H1 (cell line): ENCODE data around the gene AXIN2. TPM values are rescaled to one million over a fixed set of nuclear protein-coding genes. Genes with fewer than 3 reads are reported as not detected.
A peak's percentile ranks its signal among the peaks of the same experiment; 100 is the strongest.

ENCODE experiments used
- CTCF ChIA-PET: fragments of 300-600 bp; sonication (Branson Sonifier 250); formaldehyde crosslinking; loops from one replicate; lab custom pipeline; 2021; ENCODE audit not compliant: partially characterized antibody; lab: Charles Lee
- POLR2A ChIA-PET: fragments of 300-600 bp; sonication (Branson Sonifier 250); formaldehyde crosslinking; loops from one replicate; lab custom pipeline; 2021; ENCODE audit warnings: inconsistent platforms; ENCODE audit not compliant: partially characterized antibody; lab: Charles Lee
- DNase-seq, 2 experiments: peaks; one replicate each; pipeline versions ENCODE4 v3.0.0 to v3.0.0-alpha.2; 2010 to 2022; ENCODE audit warnings: low spot score in 2 of 2, low read depth in 1 of 2, mixed read lengths in 1 of 2
- FAIRE-seq: peaks from 2 replicates; lab custom pipeline; 2011; peaks lifted over from hg19 to GRCh38; lab: Jason Lieb, UNC
- H2AFZ ChIP-seq: 2 replicates; pipeline ENCODE4 v1.8.1; 2012; ENCODE audit warnings: low read length, inconsistent platforms
- H2AK5ac ChIP-seq: 2 replicates; pipeline ENCODE4 v1.6.1; 2013; ENCODE audit warnings: low read depth, low read length
- H2BK120ac ChIP-seq: replicated peaks from 2 replicates; pipeline ENCODE3; 2013; ENCODE audit warnings: low read depth, low read length, inconsistent platforms
- H2BK12ac ChIP-seq: 2 replicates; pipeline ENCODE4 v1.6.1; 2013; ENCODE audit warnings: low read depth, low read length
- H2BK15ac ChIP-seq: 2 replicates; pipeline ENCODE4 v1.6.1; 2013; ENCODE audit warnings: low read length
- H2BK20ac ChIP-seq: 2 replicates; pipeline ENCODE4 v1.6.1; 2013; ENCODE audit warnings: low read length
- H2BK5ac ChIP-seq: 2 replicates; pipeline ENCODE4 v1.6.1; 2013; ENCODE audit warnings: low read depth, low read length
- H3K14ac ChIP-seq: 2 replicates; pipeline ENCODE4 v1.6.1; 2013; ENCODE audit warnings: inconsistent platforms; ENCODE audit not compliant: insufficient read length
- H3K18ac ChIP-seq: 2 replicates; pipeline ENCODE4 v1.6.1; 2013; ENCODE audit warnings: low read length; ENCODE audit errors: extremely low read depth
- H3K23ac ChIP-seq: 2 replicates; pipeline ENCODE4 v1.6.1; 2013; ENCODE audit warnings: inconsistent platforms; ENCODE audit not compliant: insufficient read length
- H3K23me2 ChIP-seq: 2 replicates; pipeline ENCODE4 v1.6.1; 2013; ENCODE audit warnings: low read depth, low read length
- H3K27ac ChIP-seq: 2 replicates; pipeline ENCODE4 v1.6.1; 2011; ENCODE audit warnings: low read depth, low read length, inconsistent platforms
- H3K27me3 ChIP-seq, 4 experiments: replicated peaks in 1 of 4; 1 replicate in 1 of 4; 2 replicates in 3 of 4; pipeline versions ENCODE4 v1.6.1 to v1.8.1; 2011 to 2013; ENCODE audit warnings: low read length in 3 of 4, mild to moderate bottlenecking in 3 of 4, inconsistent platforms in 2 of 4, mixed read lengths in 2 of 4, moderate library complexity in 1 of 4; ENCODE audit not compliant: control insufficient read depth in 3 of 4, insufficient read depth in 3 of 4; ENCODE audit errors: extremely low read depth in 1 of 4
- H3K36me3 ChIP-seq, 4 experiments: 2 replicates each; pipeline versions ENCODE4 v1.6.1 to v1.8.1; 2011 to 2013; ENCODE audit warnings: mild to moderate bottlenecking in 4 of 4, low read length in 3 of 4, moderate library complexity in 2 of 4, control low read depth in 1 of 4, inconsistent platforms in 1 of 4; ENCODE audit not compliant: insufficient read depth in 4 of 4, control insufficient read depth in 2 of 4
- H3K4ac ChIP-seq: replicated peaks from 2 replicates; pipeline ENCODE3; 2013; ENCODE audit warnings: low read length, low read depth, mixed read lengths, inconsistent platforms; ENCODE audit not compliant: insufficient read length
- H3K4me1 ChIP-seq, 4 experiments: replicated peaks in 1 of 4; 1 replicate in 1 of 4; 2 replicates in 3 of 4; pipeline versions ENCODE4 v1.6.1 to v1.8.1; 2011 to 2013; ENCODE audit warnings: low read length in 3 of 4, inconsistent platforms in 2 of 4, mixed read lengths in 1 of 4; ENCODE audit not compliant: insufficient read depth in 4 of 4, control insufficient read depth in 3 of 4
- H3K4me2 ChIP-seq, 2 experiments: 2 replicates each; pipeline versions ENCODE4 v1.6.1 to v1.8.1; 2011 to 2013; ENCODE audit warnings: low read depth in 2 of 2, low read length in 2 of 2, control low read depth in 1 of 2, inconsistent platforms in 1 of 2, mild to moderate bottlenecking in 1 of 2; ENCODE audit not compliant: insufficient read depth in 1 of 2
- H3K4me3 ChIP-seq, 4 experiments: fragments of 200-600, 300-600 bp in 1 of 4; sonication (generic), shearing (Covaris generic), sonication (Bioruptor Twin) in 1 of 4; 2 replicates each; pipeline versions ENCODE4 v1.5.1 to v1.8.1; 2011 to 2016; ENCODE audit warnings: low read length in 4 of 4, low read depth in 3 of 4, control low read depth in 2 of 4, inconsistent platforms in 2 of 4, mild to moderate bottlenecking in 2 of 4, mixed read lengths in 1 of 4, moderate library complexity in 1 of 4; ENCODE audit not compliant: insufficient read depth in 2 of 4; ENCODE audit errors: extremely low read depth in 1 of 4
- H3K56ac ChIP-seq: replicated peaks from 2 replicates; pipeline ENCODE3; 2013; ENCODE audit warnings: low read depth, mild to moderate bottlenecking, mixed read lengths, low read length, inconsistent platforms; ENCODE audit not compliant: insufficient read length
- H3K79me1 ChIP-seq: 2 replicates; pipeline ENCODE4 v1.6.1; 2013; ENCODE audit warnings: low read depth, low read length, control low read depth
- H3K79me2 ChIP-seq, 2 experiments: 2 replicates each; pipeline versions ENCODE4 v1.6.1 to v1.8.1; 2012 to 2013; ENCODE audit warnings: low read length in 2 of 2, mild to moderate bottlenecking in 2 of 2, inconsistent platforms in 1 of 2; ENCODE audit not compliant: insufficient read depth in 2 of 2, control insufficient read depth in 1 of 2
- H3K9ac ChIP-seq, 4 experiments: replicated peaks in 1 of 4; 1 replicate in 1 of 4; 2 replicates in 3 of 4; pipeline versions ENCODE4 v1.6.1 to v1.8.1; 2011 to 2013; ENCODE audit warnings: low read depth in 3 of 4, low read length in 3 of 4, control low read depth in 2 of 4, mild to moderate bottlenecking in 2 of 4, moderate library complexity in 2 of 4, inconsistent platforms in 1 of 4; ENCODE audit errors: extremely low read depth in 1 of 4
- H3K9me3 ChIP-seq, 2 experiments: 2 replicates each; pipeline versions ENCODE4 v1.6.1 to v1.8.1; 2012 to 2013; ENCODE audit warnings: mild to moderate bottlenecking in 2 of 2, moderate library complexity in 2 of 2, control low read depth in 1 of 2, inconsistent platforms in 1 of 2, low read depth in 1 of 2, low read length in 1 of 2, mixed read lengths in 1 of 2; ENCODE audit not compliant: insufficient read depth in 2 of 2
- H4K20me1 ChIP-seq, 2 experiments: replicated peaks in 1 of 2; 2 replicates each; pipeline versions ENCODE3 to v1.8.1; 2011 to 2013; ENCODE audit warnings: inconsistent platforms in 2 of 2, low read length in 2 of 2, mild to moderate bottlenecking in 1 of 2; ENCODE audit not compliant: insufficient read depth in 2 of 2, control insufficient read depth in 1 of 2
- H4K5ac ChIP-seq: 2 replicates; pipeline ENCODE4 v1.6.1; 2013; ENCODE audit warnings: low read length, low read depth, mixed read lengths, inconsistent platforms; ENCODE audit not compliant: insufficient read length
- H4K8ac ChIP-seq: 2 replicates; pipeline ENCODE4 v1.8.0; 2013; ENCODE audit warnings: mild to moderate bottlenecking, moderate library complexity, low read length, inconsistent platforms; ENCODE audit not compliant: insufficient read depth; ENCODE audit errors: extremely low read depth
- H4K91ac ChIP-seq: replicated peaks from 2 replicates; pipeline ENCODE3; 2013; ENCODE audit warnings: low read length, mixed read lengths, inconsistent platforms; ENCODE audit not compliant: insufficient read length
- BACH1 ChIP-seq: IDR thresholded peaks from 2 replicates; pipeline ENCODE4 v1.6.1; 2012; ENCODE audit warnings: low read length, improper control_type of control experiment
- CREB1 ChIP-seq: IDR thresholded peaks from 2 replicates; pipeline ENCODE4 v1.6.1; 2012; ENCODE audit warnings: inconsistent platforms
- CTCF ChIP-seq, 3 experiments: IDR thresholded peaks; 1 replicate in 2 of 3; 2 replicates in 1 of 3; pipeline versions ENCODE4 v1.5.1 to v1.6.1; 2011; ENCODE audit warnings: low read length in 3 of 3, mild to moderate bottlenecking in 3 of 3, inconsistent platforms in 2 of 3, low read depth in 1 of 3, moderate library complexity in 1 of 3; ENCODE audit not compliant: insufficient read depth in 1 of 3; ENCODE audit errors: control extremely low read depth in 1 of 3
- EZH2 ChIP-seq: fragments of 200-600 bp; sonication (generic); IDR thresholded peaks from 2 replicates; pipeline ENCODE4 v1.7.1; 2012; ENCODE audit warnings: low read depth, mild to moderate bottlenecking, moderate library complexity, low read length, inconsistent platforms; ENCODE audit not compliant: severe bottlenecking
- FOSL1 ChIP-seq: IDR thresholded peaks from 2 replicates; pipeline ENCODE4 v1.6.1; 2011; ENCODE audit warnings: mild to moderate bottlenecking, low read depth, low read length, moderate library complexity; ENCODE audit not compliant: insufficient read depth
- KDM4A ChIP-seq: IDR thresholded peaks from one replicate; pipeline ENCODE4 v1.7.1; 2012; ENCODE audit warnings: low read depth, mild to moderate bottlenecking, moderate library complexity, low read length, inconsistent platforms; ENCODE audit not compliant: severe bottlenecking
- NANOG ChIP-seq: IDR thresholded peaks from 2 replicates; pipeline ENCODE4 v1.6.1; 2011; ENCODE audit warnings: low read length, low read depth, mild to moderate bottlenecking, inconsistent platforms; ENCODE audit not compliant: insufficient read depth, poor library complexity, severe bottlenecking
- RFX5 ChIP-seq: IDR thresholded peaks from 2 replicates; pipeline ENCODE4 v1.6.1; 2011; ENCODE audit warnings: low read depth, low read length, improper control_type of control experiment, borderline replicate concordance
- SIRT6 ChIP-seq: IDR thresholded peaks from one replicate; pipeline ENCODE4 v1.7.1; 2012; ENCODE audit warnings: low read length, inconsistent platforms
- SIX5 ChIP-seq: IDR thresholded peaks from 2 replicates; pipeline ENCODE4 v1.6.1; 2011; ENCODE audit warnings: mild to moderate bottlenecking, low read depth, low read length
- SP1 ChIP-seq: IDR thresholded peaks from 2 replicates; pipeline ENCODE4 v1.6.1; 2011; ENCODE audit warnings: low read depth, low read length
- TBP ChIP-seq: IDR thresholded peaks from 2 replicates; pipeline ENCODE4 v1.6.1; 2011; ENCODE audit warnings: low read depth, low read length, improper control_type of control experiment
- WGBS, 2 experiments: shearing (Covaris generic) in 1 of 2; methylation state at CpG; one replicate each; pipeline versions ENCODE4 v1.1.6 to v1.1.7; 2013 to 2015; ENCODE audit warnings: low lambda C conversion rate in 2 of 2, mixed read lengths in 2 of 2, inconsistent platforms in 1 of 2, low coverage in 1 of 2, missing lambda C conversion rate in 1 of 2; ENCODE audit not compliant: insufficient replicate concordance in 2 of 2, insufficient coverage in 1 of 2, insufficient read length in 1 of 2; ENCODE audit errors: extremely low coverage in 1 of 2, missing lambda C conversion rate in 1 of 2; 5-methylcytosine and 5-hydroxymethylcytosine counted together
- polyA plus RNA-seq, 7 experiments: library from polyadenylated mRNA; depleted of rRNA in 3 of 7; stranded (reverse) in 5 of 7; unstranded in 2 of 7; fragments of >200 nt in 5 of 7; fragments of 200-250 nt in 2 of 7; gene quantifications; 1 replicate in 5 of 7; 2 replicates in 1 of 7; 4 replicates in 1 of 7; pipeline versions ENCODE4 v1.2.1 to v1.2.3, GENCODE V29; 2011 to 2013; ENCODE audit warnings: missing spikeins in 2 of 7, mixed read lengths in 2 of 7
- total RNA-seq: library from RNA; stranded (reverse); fragmentation: NEBNext Ultra II Directional; extraction: Animal tissue kit (Norgen Biotek cat#: 25700); gene quantifications from 2 replicates; pipeline ENCODE4 v1.2.1, GENCODE V29; 2021

The AXIN2 gene
- total and polyA plus RNA-seq, 2 of the 8 experiments (the other 6 are each of a cell fraction or from before 2014, with no cell fraction given): 17.7 to 33.4 TPM

GRCh38 chr17:65589321-65589720 is 27.9 kb upstream of the AXIN2 start:
- H2BK120ac ChIP-seq: no peak overlapping the region
- no peaks in the 10 kb centered on the region for H3K27me3 ChIP-seq
- H3K23ac ChIP-seq: no peak overlapping the region
- H2BK20ac ChIP-seq: no peak overlapping the region; the same call in 1 of the 2 replicates
- 78% methylated on average over 5 of the region's 5 CpGs; no CpG with 5 or more reads in 1 of the 2 experiments for WGBS, 2 experiments
- H3K56ac ChIP-seq: no peak overlapping the region
- 0 out of 2 replicates have a peak overlapping the region, but pooled peaks have one; percentile 51 for H2BK12ac ChIP-seq
- no peak overlapping the region for H3K14ac ChIP-seq
- no peak overlapping the region for H2BK15ac ChIP-seq
- no peak overlapping the region for H4K5ac ChIP-seq
- POLR2A ChIA-PET: interaction anchor here (3.3 kb wide), 1 partner anchor 16 kb away, joined by 26 read pairs; no protein-coding TSS in a partner anchor
- no peak overlapping the region for H3K4ac ChIP-seq
- peaks cover 4 to 26% (median 15%) of the 10 kb centered on the region in 4 experiments for H3K4me1 ChIP-seq
- H3K79me1 ChIP-seq: no peaks in the 10 kb centered on the region
- no peak overlapping the region for H4K91ac ChIP-seq
- CTCF ChIA-PET: interaction anchor here (1.2 to 4.8 kb wide), 3 partner anchors 11 to 23 kb away, joined by 3 to 24 read pairs (median 8); no protein-coding TSS in a partner anchor
- H3K79me2 ChIP-seq: no peaks in the 10 kb centered on the region
- H4K20me1 ChIP-seq: no peaks in the 10 kb centered on the region
- H3K9me3 ChIP-seq: no peaks in the 10 kb centered on the region
- no peak overlapping the region for H2AK5ac ChIP-seq
- no peaks in the 10 kb centered on the region for H3K36me3 ChIP-seq
- H3K18ac ChIP-seq: no peak overlapping the region
- no peak overlapping the region for H2AFZ ChIP-seq
- H3K4me2 ChIP-seq: no peak overlapping the region
- no peak overlapping the region for H4K8ac ChIP-seq
- H3K27ac ChIP-seq: no peak overlapping the region
- DNase-seq (no peak), FAIRE-seq (no peak)
- no peak overlapping the region for H3K4me3 ChIP-seq
- no peaks in the 10 kb centered on the region for H3K23me2 ChIP-seq
- no peak overlapping the region for H3K9ac ChIP-seq
- H2BK5ac ChIP-seq: no peak overlapping the region
- TF ChIP-seq CTCF (IDR thresholded peaks at IDR 0.05; ENCODE audit: control extremely low read depth in 1 of 3, insufficient read depth in 1 of 3, low read depth in 1 of 3, low read length in 3 of 3) (no peak), NANOG (no peak), SP1 (no peak), FOSL1 (no peak), SIRT6 (no peak), CREB1 (no peak), TBP (no peak), KDM4A (no peak), SIX5 (no peak), RFX5 (no peak), BACH1 (no peak), EZH2 (no peak)
